Stomach (tissue), 9 donors: Measurements from ENCODE around the gene SLC35F3. TPM values are rescaled to one million over a fixed set of nuclear protein-coding genes. Genes with fewer than 3 reads are reported as not detected.
"Not testable (repeated sequence)": the region's sequence is repeated elsewhere in the genome, so short reads cannot be mapped to it uniquely, and the experiment has no call there.

ENCODE experiments used
- DNase-seq, 2 donors: peaks; one replicate each; pipeline versions ENCODE4 v3.0.0 to v3.0.0-alpha.2; 2013 to 2019
- H3K27ac ChIP-seq, 5 donors: fragments of 200-600 bp in 4 of 5; sonication (generic) in 4 of 5; one replicate each; pipeline ENCODE4 v1.5.1; 2013 to 2019; ENCODE audit warnings: mild to moderate bottlenecking in 1 of 5, moderate library complexity in 1 of 5
- H3K27me3 ChIP-seq, 3 donors: fragments of 200-600 bp; sonication (generic); one replicate each; pipeline ENCODE4 v1.5.1; 2017 to 2019; ENCODE audit warnings: mixed run types in 1 of 3
- H3K36me3 ChIP-seq, 4 donors: fragments of 200-600 bp; sonication (generic); 1 replicate in 3 of 4; 2 replicates in 1 of 4; pipeline ENCODE4 v1.5.1; 2016 to 2019
- H3K4me1 ChIP-seq, 4 donors: fragments of 200-600 bp; sonication (generic); one replicate each; pipeline ENCODE4 v1.5.1; 2016 to 2019
- H3K4me3 ChIP-seq, 4 donors: fragments of 200-600 bp; sonication (generic) in 3 of 4; one replicate each; pipeline ENCODE4 v1.5.1; 2016 to 2019; ENCODE audit warnings: mild to moderate bottlenecking in 1 of 4
- H3K9me3 ChIP-seq, 4 donors: fragments of 200-600 bp; sonication (generic); one replicate each; pipeline ENCODE4 v1.5.1; 2016 to 2019
- EP300 ChIP-seq: sonication (generic); formaldehyde crosslinking; IDR thresholded peaks from one replicate; pipeline ENCODE4 v1.6.1; 2017; ENCODE audit warnings: antibody characterized with exemption
- POLR2A ChIP-seq, 4 donors: fragments of 450-650 bp; IDR thresholded peaks; one replicate each; pipeline ENCODE4 v1.6.1; 2016; ENCODE audit warnings: antibody characterized with exemption in 4 of 4, control low read depth in 2 of 4, mild to moderate bottlenecking in 1 of 4, moderate library complexity in 1 of 4
- POLR2AphosphoS5 ChIP-seq, 3 donors: sonication (generic); formaldehyde crosslinking; IDR thresholded peaks; one replicate each; pipeline ENCODE4 v1.6.1; 2016; ENCODE audit warnings: antibody characterized with exemption in 3 of 3
- WGBS, 5 donors: extraction: QIAGEN DNeasy Blood & Tissue Kit in 3 of 5; methylation state at CpG; one replicate each; pipeline versions ENCODE4 v1.1.5 to v1.1.7; 2013 to 2018; 5-methylcytosine and 5-hydroxymethylcytosine counted together
- intact Hi-C: fragments of 100-400 bp; cut with DNase I; formaldehyde crosslinking; loops from one replicate; pipeline ENCODE4 v1.15.1; 2023; ENCODE audit warnings: low total_unique reads
- polyA plus RNA-seq, 3 donors: library from polyadenylated mRNA; stranded (reverse); fragments of 200-250 nt; gene quantifications; one replicate each; pipeline ENCODE4 v1.2.3, GENCODE V29; 2013
- total RNA-seq, 5 donors: library from RNA; depleted of rRNA; stranded (reverse); fragments of >200 nt; gene quantifications; one replicate each; pipeline versions ENCODE4 v1.1.0 to v1.2.3, GENCODE V29; 2014 to 2016
- TF ChIP-seq, protein P1 (sequence below), 7 experiments: fragments of 450-650 bp in 4 of 7; fragments of 200-600 bp in 3 of 7; sonication (generic) in 3 of 7; IDR thresholded peaks; one replicate each; pipeline ENCODE4 v1.5.1; 2016 to 2019; ENCODE audit warnings: antibody characterized with exemption in 7 of 7, control low read depth in 2 of 7, mild to moderate bottlenecking in 1 of 7
- donor health status: healthy with polysubstance abuse.
- donor health status: Bipolar disorder and iron deficiency.
- donor health status: healthy.

The SLC35F3 gene
- total and polyA plus RNA-seq, 8 donors = under 0.01 to 1.5 (median 0.59) TPM; not detected in 2

DNA sequence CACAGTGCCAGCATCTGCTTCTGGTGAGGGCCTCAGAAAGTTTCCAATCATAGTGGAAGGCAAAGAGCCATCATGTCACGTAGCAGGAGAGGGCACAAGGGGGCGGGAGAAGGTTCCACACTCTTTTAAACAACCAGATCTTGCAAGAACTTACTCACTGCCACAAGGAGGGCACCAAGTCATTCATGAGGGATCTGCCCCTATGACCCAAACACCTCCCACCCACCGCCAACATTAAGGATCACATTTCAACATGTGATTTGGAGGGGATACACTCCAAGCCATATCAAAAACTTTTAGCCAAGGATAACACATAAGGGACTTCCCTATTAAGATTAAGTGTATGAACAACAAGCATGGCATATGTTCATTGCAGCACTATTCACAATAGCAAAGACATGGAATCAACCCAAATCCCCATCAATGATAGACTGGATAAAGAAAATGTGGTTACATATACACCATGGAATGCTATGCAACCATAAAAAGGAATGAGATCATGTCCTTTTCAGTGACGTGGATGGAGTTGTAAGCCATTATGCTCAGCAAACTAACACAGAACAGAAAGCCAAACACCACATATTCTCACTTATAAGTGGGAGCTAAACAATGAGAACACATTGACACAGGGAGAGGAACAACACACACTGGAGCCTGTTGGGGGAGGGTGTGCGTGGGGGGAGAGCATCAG is 19.9 kb upstream of the SLC35F3 start:
- H3K36me3 ChIP-seq = no peaks in the 10 kb centered on the region
- H3K4me3 ChIP-seq = no peak overlapping the region
- 52 to 72% (median 67%) methylated on average over 5 of the region's 5 CpGs for WGBS, 5 donors
- intact Hi-C loops = no loop called here
- peaks cover 0 to 13% (median 3%) of the 10 kb centered on the region in 4 donors for H3K9me3 ChIP-seq
- H3K27me3 ChIP-seq = peaks cover 0 to 8% (median 0%) of the 10 kb centered on the region in 3 donors
- DNase-seq = no peak
- TF ChIP-seq POLR2A (IDR thresholded peaks at IDR 0.05) (no peak), POLR2AphosphoS5 (IDR thresholded peaks at IDR 0.05) (no peak), EP300 (no peak)
- TF ChIP-seq, protein P1, sequence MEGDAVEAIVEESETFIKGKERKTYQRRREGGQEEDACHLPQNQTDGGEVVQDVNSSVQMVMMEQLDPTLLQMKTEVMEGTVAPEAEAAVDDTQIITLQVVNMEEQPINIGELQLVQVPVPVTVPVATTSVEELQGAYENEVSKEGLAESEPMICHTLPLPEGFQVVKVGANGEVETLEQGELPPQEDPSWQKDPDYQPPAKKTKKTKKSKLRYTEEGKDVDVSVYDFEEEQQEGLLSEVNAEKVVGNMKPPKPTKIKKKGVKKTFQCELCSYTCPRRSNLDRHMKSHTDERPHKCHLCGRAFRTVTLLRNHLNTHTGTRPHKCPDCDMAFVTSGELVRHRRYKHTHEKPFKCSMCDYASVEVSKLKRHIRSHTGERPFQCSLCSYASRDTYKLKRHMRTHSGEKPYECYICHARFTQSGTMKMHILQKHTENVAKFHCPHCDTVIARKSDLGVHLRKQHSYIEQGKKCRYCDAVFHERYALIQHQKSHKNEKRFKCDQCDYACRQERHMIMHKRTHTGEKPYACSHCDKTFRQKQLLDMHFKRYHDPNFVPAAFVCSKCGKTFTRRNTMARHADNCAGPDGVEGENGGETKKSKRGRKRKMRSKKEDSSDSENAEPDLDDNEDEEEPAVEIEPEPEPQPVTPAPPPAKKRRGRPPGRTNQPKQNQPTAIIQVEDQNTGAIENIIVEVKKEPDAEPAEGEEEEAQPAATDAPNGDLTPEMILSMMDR (IDR thresholded peaks at IDR 0.05) = no peak
- no peaks in the 10 kb centered on the region for H3K4me1 ChIP-seq
- H3K27ac ChIP-seq = no peak overlapping the region

DNA sequence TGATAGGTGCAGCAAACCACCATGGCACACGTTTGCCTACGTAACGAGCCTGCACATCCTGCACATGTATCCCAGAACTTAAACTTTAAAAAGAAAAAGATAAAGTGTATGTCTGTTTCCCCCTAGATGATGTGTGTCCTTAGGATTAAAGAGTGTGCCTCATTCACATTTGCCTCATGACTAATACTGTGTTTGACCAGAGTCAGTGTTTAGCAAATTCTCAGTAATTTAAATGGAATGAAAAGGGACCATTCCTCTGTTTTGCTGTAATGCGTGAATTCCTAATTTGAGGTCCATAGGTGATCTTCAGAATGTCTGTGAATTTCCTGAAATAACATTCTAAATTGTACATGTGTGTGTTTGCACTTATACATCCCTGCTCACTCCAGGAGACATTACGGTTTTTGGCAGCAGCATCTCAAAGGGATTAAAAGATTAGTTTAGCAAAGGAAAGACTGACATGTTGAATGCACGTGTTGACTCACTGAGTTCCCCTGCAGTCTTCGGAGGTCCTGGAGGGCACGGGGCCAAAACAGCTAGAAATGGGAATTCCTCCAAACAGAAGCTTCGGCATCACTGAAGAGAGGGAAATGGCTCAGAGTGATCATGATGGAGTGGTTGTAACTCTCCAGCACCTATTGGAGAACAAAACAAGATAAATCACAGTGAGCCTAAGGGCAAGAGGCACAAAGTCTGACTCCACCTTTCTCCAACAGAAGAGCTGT is 19.1 kb upstream of the SLC35F3 start:
- peaks cover 0 to 20% (median 6%) of the 10 kb centered on the region in 4 donors for H3K9me3 ChIP-seq
- peaks cover 0 to 8% (median 0%) of the 10 kb centered on the region in 3 donors for H3K27me3 ChIP-seq
- no peak for TF ChIP-seq EP300
- no peak for TF ChIP-seq POLR2A (IDR thresholded peaks at IDR 0.05)
- TF ChIP-seq, protein P1 (IDR thresholded peaks at IDR 0.05) = no peak
- no peak for TF ChIP-seq POLR2AphosphoS5 (IDR thresholded peaks at IDR 0.05)
- DNase-seq = no peak
- no peaks in the 10 kb centered on the region for H3K4me1 ChIP-seq
- 43 to 50% (median 45%) methylated on average over 9 of the region's 9 CpGs for WGBS, 5 donors
- no peaks in the 10 kb centered on the region for H3K36me3 ChIP-seq
- H3K4me3 ChIP-seq = no peak overlapping the region
- intact Hi-C loops = no loop called here
- H3K27ac ChIP-seq = no peak overlapping the region

GRCh38 chr1:233891151-233891550 is 13.3 kb upstream of the SLC35F3 start:
- H3K4me1 ChIP-seq, H3K27ac ChIP-seq, H3K4me3 ChIP-seq, intact Hi-C loops, H3K27me3 ChIP-seq, H3K36me3 ChIP-seq, DNase-seq: not testable (repeated sequence)
- peaks cover 0 to 31% (median 9%) of the 10 kb centered on the region in 4 donors for H3K9me3 ChIP-seq
- WGBS, 5 donors = 78 to 86% (median 82%) methylated on average over 2 of the region's 2 CpGs

DNA sequence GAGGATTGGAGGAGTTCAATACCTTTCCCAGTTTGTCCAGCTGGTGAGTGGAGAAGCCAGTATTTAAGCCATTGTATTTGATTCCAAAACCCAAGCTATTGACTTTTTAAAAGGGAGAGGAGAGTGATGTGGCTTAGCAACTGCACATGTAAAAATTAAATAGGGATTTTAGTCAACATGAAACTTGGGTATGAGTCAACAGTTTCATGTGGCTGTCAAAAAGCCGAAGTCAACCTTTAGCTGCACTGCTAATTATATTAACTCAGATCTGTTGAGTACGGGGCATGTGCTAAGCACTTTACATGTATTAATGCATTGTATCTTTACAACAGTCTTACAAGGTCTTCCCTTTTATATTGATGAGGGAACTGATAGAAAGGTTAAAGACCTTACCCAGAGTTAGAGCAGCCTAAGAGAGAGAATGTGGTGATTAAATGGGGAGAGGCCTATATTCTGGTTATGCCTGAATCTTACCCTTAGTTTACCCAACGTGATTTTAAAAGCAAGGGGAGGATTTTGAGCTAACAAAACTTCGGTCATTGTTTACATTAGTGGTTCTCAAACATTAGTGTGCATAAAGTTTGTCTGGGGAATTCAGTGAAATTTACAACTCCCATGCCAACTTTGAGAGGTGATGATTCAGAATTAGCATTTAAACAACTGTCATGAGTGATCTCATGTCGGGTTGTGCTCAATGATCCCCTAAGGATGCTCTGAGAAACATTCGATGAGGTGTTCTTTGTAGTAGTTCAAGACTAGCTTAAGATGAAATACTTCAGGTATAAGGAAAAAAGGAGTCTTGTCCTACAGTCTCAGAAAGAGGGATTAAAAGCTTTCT is 6.9 kb upstream of the SLC35F3 start:
- no peaks in the 10 kb centered on the region for H3K4me1 ChIP-seq
- no peak for DNase-seq
- TF ChIP-seq POLR2A (IDR thresholded peaks at IDR 0.05) (no peak), POLR2AphosphoS5 (IDR thresholded peaks at IDR 0.05) (no peak), EP300 (no peak)
- TF ChIP-seq, protein P1 (IDR thresholded peaks at IDR 0.05) = no peak
- peaks cover 0 to 6% (median 5%) of the 10 kb centered on the region in 4 donors for H3K9me3 ChIP-seq
- intact Hi-C loops = no loop called here
- no peak overlapping the region for H3K4me3 ChIP-seq
- no peaks in the 10 kb centered on the region for H3K27me3 ChIP-seq
- 45 to 53% (median 49%) methylated on average over 6 of the region's 6 CpGs for WGBS, 5 donors
- H3K27ac ChIP-seq = no peak overlapping the region
- no peaks in the 10 kb centered on the region for H3K36me3 ChIP-seq
